Left ventricle myocardium inferior (tissue), 1 donor: ENCODE measurements around the gene MRPS23. TPM values are rescaled to one million over a fixed set of nuclear protein-coding genes. Genes with fewer than 3 reads are reported as not detected.
A peak's percentile ranks its signal among the peaks of the same experiment; 100 is the strongest.

Experiments used
- DNase-seq: peaks from one replicate; pipeline ENCODE4 v3.0.0-alpha.2; 2020
- H3K27ac ChIP-seq: fragments of 200-600 bp; replicated peaks from 2 replicates; pipeline ENCODE4 v1.8.0; 2021
- H3K27me3 ChIP-seq: fragments of 200-600 bp; 2 replicates; pipeline ENCODE4 v1.8.0; 2021; ENCODE audit warnings: low read depth
- H3K36me3 ChIP-seq: fragments of 200-600 bp; 2 replicates; pipeline ENCODE4 v1.8.0; 2021
- H3K4me1 ChIP-seq: fragments of 200-600 bp; 2 replicates; pipeline ENCODE4 v1.8.0; 2021
- H3K4me3 ChIP-seq: fragments of 200-600 bp; 2 replicates; pipeline ENCODE4 v1.8.0; 2021; ENCODE audit warnings: mild to moderate bottlenecking, moderate library complexity
- H3K9me3 ChIP-seq: fragments of 200-600 bp; replicated peaks from 2 replicates; pipeline ENCODE4 v1.8.0; 2021
- CTCF ChIP-seq: fragments of 200-600 bp; IDR thresholded peaks from 2 replicates; pipeline ENCODE4 v1.8.0; 2021; ENCODE audit warnings: antibody characterized with exemption, mild to moderate bottlenecking, borderline replicate concordance
- intact Hi-C: fragments of 100-400 bp; cut with micrococcal nuclease; formaldehyde crosslinking; loops from one replicate; pipeline ENCODE4 v1.11.0; 2022
- total RNA-seq: library from RNA; stranded (reverse); fragmentation: NEBNext Ultra II Directional; extraction: Animal tissue kit (Norgen Biotek cat#: 25700); gene quantifications from one replicate; pipeline ENCODE4 v1.2.1, GENCODE V29; 2021
- donor health status: DM: no; HTN: yes; CAD: no; lungs with severe emphysema.

Gene MRPS23
- total RNA-seq, 1 donor from 2014 or later, result 89.4 TPM

GRCh38 chr17:57888311-57889216 is 38.7 kb upstream of the MRPS23 start:
- Histone ChIP-seq H3K9me3 (no peaks in the 10 kb centered on the region), H3K4me3 (no peak overlapping the region), H3K36me3 (peaks cover 15% of the 10 kb centered on the region), H3K27me3 (no peaks in the 10 kb centered on the region), H3K4me1 (peaks cover 57% of the 10 kb centered on the region), H3K27ac (peak overlapping the region; percentile 99)
- no peak for DNase-seq
- no peak for TF ChIP-seq CTCF
- intact Hi-C loops, result no loop called here

- no peak for TF ChIP-seq CTCF
- Histone ChIP-seq H3K9me3 (no peaks in the 10 kb centered on the region), H3K36me3 (peaks cover 27% of the 10 kb centered on the region), H3K27me3 (no peaks in the 10 kb centered on the region), H3K4me3 (no peak overlapping the region), H3K4me1 (peaks cover 46% of the 10 kb centered on the region), H3K27ac (no peak overlapping the region)
- intact Hi-C loops, result no loop called here
- DNase-seq, result no peak
Observed at GRCh38 chr17:57887161-57887560, 37.3 kb upstream of the MRPS23 start.

GRCh38 chr17:57886020-57886419 is 36.2 kb upstream of the MRPS23 start:
- intact Hi-C loops, result no loop called here
- Histone ChIP-seq H3K36me3 (peaks cover 27% of the 10 kb centered on the region), H3K27me3 (no peaks in the 10 kb centered on the region), H3K27ac (no peak overlapping the region), H3K4me3 (no peak overlapping the region), H3K9me3 (no peaks in the 10 kb centered on the region), H3K4me1 (peaks cover 46% of the 10 kb centered on the region)
- DNase-seq, result no peak
- TF ChIP-seq CTCF, result no peak

- H3K4me3 ChIP-seq, result no peak overlapping the region
- H3K27ac ChIP-seq, result no peak overlapping the region
- H3K36me3 ChIP-seq, result peaks cover 27% of the 10 kb centered on the region
- intact Hi-C loops, result no loop called here
- no peaks in the 10 kb centered on the region for H3K27me3 ChIP-seq
- TF ChIP-seq CTCF, result no peak
- H3K9me3 ChIP-seq, result no peaks in the 10 kb centered on the region
- DNase-seq, result no peak
- H3K4me1 ChIP-seq, result peaks cover 46% of the 10 kb centered on the region
Observed at GRCh38 chr17:57885148-57885915, 35.5 kb upstream of the MRPS23 start.

- Histone ChIP-seq H3K27ac (peak overlapping the region; percentile 74), H3K9me3 (no peaks in the 10 kb centered on the region), H3K4me3 (no peak overlapping the region), H3K27me3 (no peaks in the 10 kb centered on the region), H3K36me3 (peaks cover 48% of the 10 kb centered on the region), H3K4me1 (peaks cover 53% of the 10 kb centered on the region)
- intact Hi-C loops, result no loop called here
- no peak for TF ChIP-seq CTCF
- DNase-seq, result no peak
Observed at GRCh38 chr17:57881783-57882351, 32.0 kb upstream of the MRPS23 start.
